Keratinocyte (primary cell): Measurements from ENCODE around the gene MCM3AP. TPM values are rescaled to one million over a fixed set of nuclear protein-coding genes. Genes with fewer than 3 reads are reported as not detected.

Experiments used
- DNase-seq: peaks from one replicate; pipeline ENCODE4 v3.0.0-alpha.2; 2011; ENCODE audit warnings: low read depth, missing footprints, low spot score
- FAIRE-seq: peaks from 2 replicates; lab custom pipeline; 2011; peaks lifted over from hg19 to GRCh38; lab: Jason Lieb, UNC
- H2AFZ ChIP-seq: 2 replicates; pipeline ENCODE4 v1.6.0; 2012; ENCODE audit warnings: low read length, control low read depth, inconsistent platforms; ENCODE audit not compliant: control insufficient read depth
- H3K27ac ChIP-seq: 2 replicates; pipeline ENCODE4 v1.5.1; 2011; ENCODE audit warnings: low read length; ENCODE audit not compliant: control insufficient read depth, insufficient read depth
- H3K27me3 ChIP-seq: 3 replicates; pipeline ENCODE4 v1.6.0; 2011; ENCODE audit warnings: low read length; ENCODE audit not compliant: control insufficient read depth, insufficient read depth; ENCODE audit errors: extremely low read depth
- H3K36me3 ChIP-seq, 2 experiments: 2 replicates in 1 of 2; 3 replicates in 1 of 2; pipeline ENCODE4 v1.5.1; 2011; ENCODE audit warnings: low read length in 2 of 2, mild to moderate bottlenecking in 1 of 2; ENCODE audit not compliant: control insufficient read depth in 2 of 2, insufficient read depth in 2 of 2; ENCODE audit errors: extremely low read depth in 1 of 2
- H3K4me1 ChIP-seq: 3 replicates; pipeline ENCODE4 v1.5.1; 2011; ENCODE audit warnings: low read length; ENCODE audit not compliant: control insufficient read depth, insufficient read depth; ENCODE audit errors: extremely low read depth
- H3K4me2 ChIP-seq: 3 replicates; pipeline ENCODE4 v1.6.0; 2011; ENCODE audit warnings: low read depth, low read length; ENCODE audit not compliant: control insufficient read depth, insufficient read depth; ENCODE audit errors: extremely low read depth
- H3K4me3 ChIP-seq, 3 experiments: fragments of 200-600 bp in 1 of 3; sonication (generic) in 1 of 3; 2 replicates in 2 of 3; 3 replicates in 1 of 3; pipeline ENCODE4 v1.5.1; 2011 to 2016; ENCODE audit warnings: low read length in 3 of 3, mild to moderate bottlenecking in 3 of 3, control low read depth in 2 of 3, inconsistent platforms in 1 of 3, low read depth in 1 of 3, mixed read lengths in 1 of 3, mixed run types in 1 of 3, moderate library complexity in 1 of 3; ENCODE audit not compliant: control insufficient read depth in 2 of 3, insufficient read depth in 2 of 3; ENCODE audit errors: extremely low read depth in 1 of 3
- H3K79me2 ChIP-seq: 2 replicates; pipeline ENCODE4 v1.6.0; 2012; ENCODE audit warnings: low read length; ENCODE audit not compliant: control insufficient read depth, insufficient read depth
- H3K9ac ChIP-seq: 3 replicates; pipeline ENCODE4 v1.6.0; 2011; ENCODE audit warnings: low read length; ENCODE audit not compliant: control insufficient read depth, insufficient read depth; ENCODE audit errors: extremely low read depth
- H3K9me1 ChIP-seq: 3 replicates; pipeline ENCODE4 v1.6.0; 2011; ENCODE audit warnings: low read length; ENCODE audit not compliant: control insufficient read depth, insufficient read depth; ENCODE audit errors: extremely low read depth
- H3K9me3 ChIP-seq: 2 replicates; pipeline ENCODE4 v1.5.1; 2012; ENCODE audit warnings: low read depth, low read length; ENCODE audit not compliant: control insufficient read depth
- H4K20me1 ChIP-seq: 3 replicates; pipeline ENCODE4 v1.6.0; 2011; ENCODE audit warnings: low read length; ENCODE audit not compliant: control insufficient read depth, insufficient read depth; ENCODE audit errors: extremely low read depth
- EZH2 ChIP-seq: IDR thresholded peaks from one replicate; pipeline ENCODE4 v1.6.1; 2012; ENCODE audit warnings: inconsistent platforms, mild to moderate bottlenecking, low read length, moderate library complexity
- dilution Hi-C: fragments of 300-500 bp; cut with MboI; formaldehyde crosslinking; loops from one replicate; pipeline ENCODE4 v1.7.0; 2020; ENCODE audit warnings: low sequenced_read_pairs; ENCODE audit not compliant: extremely low pct_ligation_motif_present
- polyA plus RNA-seq, 5 experiments: library from polyadenylated mRNA; depleted of rRNA in 3 of 5; stranded (reverse) in 3 of 5; stranded (forward) in 1 of 5; unstranded in 1 of 5; fragments of >200 nt; gene quantifications; 1 replicate in 1 of 5; 2 replicates in 3 of 5; 3 replicates in 1 of 5; pipeline versions ENCODE4 v1.2.1 to v1.2.3, GENCODE V29; 2011 to 2012; ENCODE audit warnings: missing spikeins in 2 of 5, low read depth in 1 of 5, low replicate concordance in 1 of 5
- TF ChIP-seq, protein P1 (sequence below), 3 experiments: IDR thresholded peaks in 1 of 3; conservative IDR thresholded peaks in 1 of 3; optimal IDR thresholded peaks in 1 of 3; 2 replicates in 2 of 3; 3 replicates in 1 of 3; pipeline versions ENCODE3 to v1.5.1; 2011; ENCODE audit warnings: low read length in 3 of 3, mild to moderate bottlenecking in 3 of 3, moderate library complexity in 2 of 3, control low read depth in 1 of 3, inconsistent platforms in 1 of 3; ENCODE audit not compliant: insufficient read depth in 2 of 3; ENCODE audit errors: extremely low read depth in 1 of 3

MCM3AP gene
- polyA plus RNA-seq, 1 donor (not counting 4 experiments of a cell fraction or from before 2014, with no cell fraction given) = 34.3 TPM

- Histone ChIP-seq H3K27me3 (no peaks in the 10 kb centered on the region), H3K27ac (no peak overlapping the region), H3K4me1 (peaks cover 23% of the 10 kb centered on the region), H3K4me2 (no peak overlapping the region), H2AFZ (no peak overlapping the region), H3K36me3 (peaks cover 20 to 23% of the 10 kb centered on the region in 2 experiments), H3K4me3 (no peak overlapping the region), H3K9me3 (no peaks in the 10 kb centered on the region), H3K9ac (no peak overlapping the region), H3K79me2 (no peaks in the 10 kb centered on the region), H4K20me1 (peaks cover 4% of the 10 kb centered on the region), H3K9me1 (no peaks in the 10 kb centered on the region)
- FAIRE-seq (no peak), DNase-seq (no peak)
- dilution Hi-C loops = no loop called here
- TF ChIP-seq, protein P1, sequence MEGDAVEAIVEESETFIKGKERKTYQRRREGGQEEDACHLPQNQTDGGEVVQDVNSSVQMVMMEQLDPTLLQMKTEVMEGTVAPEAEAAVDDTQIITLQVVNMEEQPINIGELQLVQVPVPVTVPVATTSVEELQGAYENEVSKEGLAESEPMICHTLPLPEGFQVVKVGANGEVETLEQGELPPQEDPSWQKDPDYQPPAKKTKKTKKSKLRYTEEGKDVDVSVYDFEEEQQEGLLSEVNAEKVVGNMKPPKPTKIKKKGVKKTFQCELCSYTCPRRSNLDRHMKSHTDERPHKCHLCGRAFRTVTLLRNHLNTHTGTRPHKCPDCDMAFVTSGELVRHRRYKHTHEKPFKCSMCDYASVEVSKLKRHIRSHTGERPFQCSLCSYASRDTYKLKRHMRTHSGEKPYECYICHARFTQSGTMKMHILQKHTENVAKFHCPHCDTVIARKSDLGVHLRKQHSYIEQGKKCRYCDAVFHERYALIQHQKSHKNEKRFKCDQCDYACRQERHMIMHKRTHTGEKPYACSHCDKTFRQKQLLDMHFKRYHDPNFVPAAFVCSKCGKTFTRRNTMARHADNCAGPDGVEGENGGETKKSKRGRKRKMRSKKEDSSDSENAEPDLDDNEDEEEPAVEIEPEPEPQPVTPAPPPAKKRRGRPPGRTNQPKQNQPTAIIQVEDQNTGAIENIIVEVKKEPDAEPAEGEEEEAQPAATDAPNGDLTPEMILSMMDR (optimal IDR thresholded peaks at IDR 0.05 in 1 of 3, IDR thresholded peaks at IDR 0.05 in 1 of 3, conservative IDR thresholded peaks at IDR 0.05 in 1 of 3; ENCODE audit: extremely low read depth in 1 of 3, insufficient read depth in 2 of 3, low read length in 3 of 3) = no peak
- no peak for TF ChIP-seq EZH2
Measured at GRCh38 chr21:46187261-46187660, 98.2 kb downstream of the MCM3AP start.

- H3K79me2 ChIP-seq = no peaks in the 10 kb centered on the region
- H3K9me1 ChIP-seq = no peaks in the 10 kb centered on the region
- no peak overlapping the region for H2AFZ ChIP-seq
- no peak overlapping the region for H3K4me2 ChIP-seq
- H3K27me3 ChIP-seq = no peaks in the 10 kb centered on the region
- TF ChIP-seq EZH2 = no peak
- TF ChIP-seq, protein P1 (optimal IDR thresholded peaks at IDR 0.05 in 1 of 3, IDR thresholded peaks at IDR 0.05 in 1 of 3, conservative IDR thresholded peaks at IDR 0.05 in 1 of 3; ENCODE audit: extremely low read depth in 1 of 3, insufficient read depth in 2 of 3, low read length in 3 of 3) = no peak
- dilution Hi-C loops = no loop called here
- no peak for DNase-seq
- peaks cover 3% of the 10 kb centered on the region for H4K20me1 ChIP-seq
- no peak for FAIRE-seq
- H3K36me3 ChIP-seq = peaks cover 12 to 15% of the 10 kb centered on the region in 2 experiments
- H3K27ac ChIP-seq = no peak overlapping the region
- no peak overlapping the region for H3K9ac ChIP-seq
- no peaks in the 10 kb centered on the region for H3K9me3 ChIP-seq
- peaks cover 20% of the 10 kb centered on the region for H3K4me1 ChIP-seq
- no peak overlapping the region for H3K4me3 ChIP-seq
Measured at GRCh38 chr21:46185716-46186115, 99.7 kb downstream of the MCM3AP start.

Other genes starting within 250 kb of the MCM3AP start
- gene COL6A2, start 187.5 kb downstream of the MCM3AP start, polyA plus RNA-seq = 0.03 to 0.41 TPM (median 0.12 TPM) in 3 replicates
- gene FTCD, start 130.0 kb downstream of the MCM3AP start, polyA plus RNA-seq = 0.08 TPM in 1 of 3 replicates, not detected in the others
- 0.79 to 4.5 TPM (median 1.3 TPM) in 3 replicates for gene SPATC1L, start 101.2 kb downstream of the MCM3AP start, polyA plus RNA-seq
- 105 to 136 TPM (median 134 TPM) in 3 replicates for gene LSS, start 56.8 kb downstream of the MCM3AP start, polyA plus RNA-seq
- gene YBEY, start 731 bp upstream of the MCM3AP start, polyA plus RNA-seq = 16.2 to 23.5 TPM (median 20.8 TPM) in 3 replicates
- 0.50 to 1.4 TPM (median 1.2 TPM) in 3 replicates for gene C21orf58, start 38.3 kb upstream of the MCM3AP start, polyA plus RNA-seq
- gene PCNT, start 38.5 kb upstream of the MCM3AP start, polyA plus RNA-seq = 7.6 to 9.8 TPM (median 8.9 TPM) in 3 replicates
- gene DIP2A, start 173.3 kb upstream of the MCM3AP start, polyA plus RNA-seq = 35.4 to 41.6 TPM (median 36.2 TPM) in 3 replicates